Endothelial cell of umbilical vein (primary cell): Measurements from ENCODE around the gene KAZN. TPM values are rescaled to one million over a fixed set of nuclear protein-coding genes. Genes with fewer than 3 reads are reported as not detected.

Source experiments
- BruUV-seq: library from RNA; stranded (reverse); fragments of 400-500 nt; replicated peaks from 2 replicates; lab custom pipeline; 2021; lab: Mats Ljungman, UMichigan
- CTCF ChIA-PET: fragments of 300-600, 350-600 bp; sonication (Branson Sonifier 250); formaldehyde crosslinking; loops from one replicate; lab custom pipeline; 2021; ENCODE audit warnings: antibody characterized with exemption, inconsistent platforms; lab: Charles Lee
- POLR2A ChIA-PET: fragments of 300-600, 350-600 bp; sonication (Branson Sonifier 250); formaldehyde crosslinking; loops from one replicate; lab custom pipeline; 2021; ENCODE audit warnings: antibody characterized with exemption, inconsistent platforms; lab: Charles Lee
- DNase-seq: peaks from one replicate; pipeline ENCODE4 v3.0.0-alpha.2; 2011; ENCODE audit warnings: low read depth, low spot score
- FAIRE-seq: peaks from 2 replicates; lab custom pipeline; 2011; peaks lifted over from hg19 to GRCh38; lab: Jason Lieb, UNC
- H2AFZ ChIP-seq: 2 replicates; pipeline ENCODE4 v1.6.0; 2012; ENCODE audit warnings: low read depth, low read length, control low read depth, inconsistent platforms
- H3K27ac ChIP-seq: 2 replicates; pipeline ENCODE4 v1.5.1; 2011; ENCODE audit warnings: low read depth, mild to moderate bottlenecking, control low read depth, low read length, moderate library complexity; ENCODE audit not compliant: insufficient read depth
- H3K27me3 ChIP-seq, 2 experiments: 2 replicates each; pipeline versions ENCODE4 v1.6.0 to v1.6.1; 2011; ENCODE audit warnings: low read length in 2 of 2, mixed read lengths in 1 of 2; ENCODE audit not compliant: control insufficient read depth in 2 of 2, insufficient read depth in 2 of 2
- H3K36me3 ChIP-seq, 2 experiments: 2 replicates in 1 of 2; 3 replicates in 1 of 2; pipeline ENCODE4 v1.5.1; 2011; ENCODE audit warnings: low read length in 2 of 2, mild to moderate bottlenecking in 1 of 2, moderate library complexity in 1 of 2; ENCODE audit not compliant: control insufficient read depth in 2 of 2, insufficient read depth in 2 of 2; ENCODE audit errors: extremely low read depth in 1 of 2
- H3K4me1 ChIP-seq: 3 replicates; pipeline ENCODE4 v1.5.1; 2011; ENCODE audit warnings: mild to moderate bottlenecking, low read length; ENCODE audit not compliant: control insufficient read depth, insufficient read depth; ENCODE audit errors: extremely low read depth
- H3K4me2 ChIP-seq: 2 replicates; pipeline ENCODE4 v1.6.1; 2011; ENCODE audit warnings: low read length, control low read depth, mixed read lengths; ENCODE audit not compliant: insufficient read depth
- H3K4me3 ChIP-seq, 3 experiments: fragments of 200-600 bp in 1 of 3; sonication (generic), shearing (Covaris generic) in 1 of 3; replicated peaks in 1 of 3; 2 replicates each; pipeline ENCODE4 v1.5.1; 2011 to 2016; ENCODE audit warnings: control low read depth in 3 of 3, low read length in 3 of 3, mild to moderate bottlenecking in 2 of 3, inconsistent platforms in 1 of 3, low read depth in 1 of 3, moderate library complexity in 1 of 3; ENCODE audit not compliant: insufficient read depth in 1 of 3
- H3K79me2 ChIP-seq: 2 replicates; pipeline ENCODE4 v1.6.0; 2012; ENCODE audit warnings: low read length, inconsistent platforms; ENCODE audit not compliant: control insufficient read depth, insufficient read depth
- H3K9ac ChIP-seq: replicated peaks from 2 replicates; pipeline ENCODE3; 2011; ENCODE audit warnings: low read length, control low read depth; ENCODE audit not compliant: insufficient read depth; ENCODE audit errors: extremely low read depth
- H3K9me1 ChIP-seq: replicated peaks from 3 replicates; pipeline ENCODE4 v1.6.0; 2011; ENCODE audit warnings: mild to moderate bottlenecking, low read length; ENCODE audit not compliant: control insufficient read depth, insufficient read depth; ENCODE audit errors: extremely low read depth
- H3K9me3 ChIP-seq: replicated peaks from 2 replicates; pipeline ENCODE4 v1.5.1; 2012; ENCODE audit warnings: low read length, inconsistent platforms; ENCODE audit not compliant: control insufficient read depth, insufficient read depth
- H4K20me1 ChIP-seq: replicated peaks from 2 replicates; pipeline ENCODE3; 2011; ENCODE audit warnings: mild to moderate bottlenecking, low read length; ENCODE audit not compliant: control insufficient read depth, insufficient read depth; ENCODE audit errors: extremely low read depth
- EZH2 ChIP-seq: IDR thresholded peaks from 2 replicates; pipeline ENCODE4 v1.6.1; 2012; ENCODE audit warnings: borderline replicate concordance, low read depth, mild to moderate bottlenecking, moderate library complexity, low read length, inconsistent platforms; ENCODE audit not compliant: severe bottlenecking
- FOS ChIP-seq: IDR thresholded peaks from 2 replicates; pipeline ENCODE4 v1.6.1; 2011; ENCODE audit warnings: mild to moderate bottlenecking, low read length, moderate library complexity, borderline replicate concordance; ENCODE audit not compliant: insufficient read depth
- GATA2 ChIP-seq: IDR thresholded peaks from 2 replicates; pipeline ENCODE4 v1.7.0; 2011; ENCODE audit warnings: low read depth, mild to moderate bottlenecking, moderate library complexity, mixed read lengths, low read length; ENCODE audit not compliant: insufficient read length, insufficient read depth
- JUN ChIP-seq: IDR thresholded peaks from 2 replicates; pipeline ENCODE4 v1.6.1; 2011; ENCODE audit warnings: borderline replicate concordance, low read depth; ENCODE audit not compliant: insufficient read length, insufficient read depth
- MYC ChIP-seq: IDR thresholded peaks from one replicate; pipeline ENCODE4 v1.6.1; 2011; ENCODE audit warnings: mild to moderate bottlenecking, low read depth, low read length
- POLR2A ChIP-seq: IDR thresholded peaks from 2 replicates; pipeline ENCODE4 v1.6.1; 2012; ENCODE audit warnings: low read depth, mild to moderate bottlenecking, control low read depth, low read length
- POLR2AphosphoS5 ChIP-seq: IDR thresholded peaks from 2 replicates; pipeline ENCODE4 v1.6.1; 2012; ENCODE audit warnings: low read depth, mild to moderate bottlenecking, control low read depth, low read length, moderate library complexity; ENCODE audit not compliant: insufficient read depth
- dilution Hi-C: fragments of 300-500 bp; cut with MboI; formaldehyde crosslinking; loops from one replicate; pipeline ENCODE4 v1.15.0; 2019; ENCODE audit warnings: low sequenced_read_pairs; ENCODE audit not compliant: extremely low pct_ligation_motif_present
- intact Hi-C: fragments of 100-400 bp; cut with micrococcal nuclease; formaldehyde crosslinking; loops from one replicate; pipeline ENCODE4 v1.10.0; 2022
- polyA plus RNA-seq, 4 experiments: library from polyadenylated mRNA; depleted of rRNA in 3 of 4; stranded (reverse) in 3 of 4; unstranded in 1 of 4; fragments of >200 nt; gene quantifications; 2 replicates each; pipeline versions ENCODE4 v1.2.1 to v1.2.3, GENCODE V29; 2011 to 2012; ENCODE audit warnings: missing spikeins in 1 of 4
- total RNA-seq: library from RNA; stranded (reverse); gene quantifications from 2 replicates; pipeline ENCODE4 v1.2.3, GENCODE V29; 2021
- TF ChIP-seq, protein P1 (sequence below), 2 donors: IDR thresholded peaks; 1 replicate in 1 of 2; 2 replicates in 1 of 2; pipeline ENCODE4 v1.5.1; 2011; ENCODE audit warnings: low read length in 2 of 2, mild to moderate bottlenecking in 2 of 2, moderate library complexity in 2 of 2, control low read depth in 1 of 2, inconsistent platforms in 1 of 2, low read depth in 1 of 2; ENCODE audit not compliant: insufficient read depth in 1 of 2; ENCODE audit errors: extremely low read depth in 1 of 2
- TF ChIP-seq, protein P2 (sequence below): IDR thresholded peaks from 2 replicates; pipeline ENCODE4 v1.6.1; 2011; ENCODE audit not compliant: insufficient read depth, insufficient read length

The KAZN gene
- total and polyA plus RNA-seq, 2 donors (not counting 3 experiments of a cell fraction or from before 2014, with no cell fraction given) = 1.6 to 5.8 TPM

DNA sequence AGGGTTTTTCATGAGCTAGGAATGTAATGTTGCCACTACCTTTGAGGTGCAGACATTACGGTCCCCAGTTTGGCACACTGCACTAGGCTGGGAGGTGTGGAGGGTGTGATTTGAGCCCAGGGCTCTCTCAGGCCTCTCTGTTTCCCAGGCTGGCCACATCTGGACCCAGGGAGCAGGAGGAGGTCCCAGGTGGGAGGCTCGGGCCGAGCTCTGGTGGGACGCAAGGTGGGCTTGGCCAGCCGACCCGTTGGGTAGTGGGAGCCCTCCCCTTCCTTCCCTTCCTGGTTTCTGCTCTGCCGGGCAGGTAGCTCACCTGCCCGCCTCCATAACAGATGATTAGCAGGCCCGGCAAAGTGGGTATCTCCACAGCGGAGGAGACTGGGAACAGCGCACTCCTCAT is 408.9 kb downstream of the KAZN start:
- H3K4me3 ChIP-seq = no peak overlapping the region
- no peak overlapping the region for H3K9ac ChIP-seq
- no peak for FAIRE-seq
- dilution Hi-C loops (no loop called here), intact Hi-C loops (loop anchor here (10.0 kb wide), 1 partner anchor 407 kb away; no protein-coding TSS in a partner anchor)
- H3K79me2 ChIP-seq = no peaks in the 10 kb centered on the region
- TF ChIP-seq, protein P1, sequence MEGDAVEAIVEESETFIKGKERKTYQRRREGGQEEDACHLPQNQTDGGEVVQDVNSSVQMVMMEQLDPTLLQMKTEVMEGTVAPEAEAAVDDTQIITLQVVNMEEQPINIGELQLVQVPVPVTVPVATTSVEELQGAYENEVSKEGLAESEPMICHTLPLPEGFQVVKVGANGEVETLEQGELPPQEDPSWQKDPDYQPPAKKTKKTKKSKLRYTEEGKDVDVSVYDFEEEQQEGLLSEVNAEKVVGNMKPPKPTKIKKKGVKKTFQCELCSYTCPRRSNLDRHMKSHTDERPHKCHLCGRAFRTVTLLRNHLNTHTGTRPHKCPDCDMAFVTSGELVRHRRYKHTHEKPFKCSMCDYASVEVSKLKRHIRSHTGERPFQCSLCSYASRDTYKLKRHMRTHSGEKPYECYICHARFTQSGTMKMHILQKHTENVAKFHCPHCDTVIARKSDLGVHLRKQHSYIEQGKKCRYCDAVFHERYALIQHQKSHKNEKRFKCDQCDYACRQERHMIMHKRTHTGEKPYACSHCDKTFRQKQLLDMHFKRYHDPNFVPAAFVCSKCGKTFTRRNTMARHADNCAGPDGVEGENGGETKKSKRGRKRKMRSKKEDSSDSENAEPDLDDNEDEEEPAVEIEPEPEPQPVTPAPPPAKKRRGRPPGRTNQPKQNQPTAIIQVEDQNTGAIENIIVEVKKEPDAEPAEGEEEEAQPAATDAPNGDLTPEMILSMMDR (IDR thresholded peaks at IDR 0.05; ENCODE audit: extremely low read depth in 1 of 2, insufficient read depth in 1 of 2, low read depth in 1 of 2, low read length in 2 of 2) = no peak
- TF ChIP-seq EZH2 (no peak), MYC (no peak), POLR2AphosphoS5 (no peak), POLR2A (no peak), JUN (no peak), FOS (no peak), GATA2 (no peak)
- TF ChIP-seq, protein P2, sequence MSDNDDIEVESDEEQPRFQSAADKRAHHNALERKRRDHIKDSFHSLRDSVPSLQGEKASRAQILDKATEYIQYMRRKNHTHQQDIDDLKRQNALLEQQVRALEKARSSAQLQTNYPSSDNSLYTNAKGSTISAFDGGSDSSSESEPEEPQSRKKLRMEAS = no peak
- DNase-seq = no peak
- H3K9me1 ChIP-seq = no peaks in the 10 kb centered on the region
- no peaks in the 10 kb centered on the region for H3K27me3 ChIP-seq
- no TSS peak for BruUV-seq
- H3K4me1 ChIP-seq = peaks cover 26% of the 10 kb centered on the region
- H4K20me1 ChIP-seq = no peaks in the 10 kb centered on the region
- H3K27ac ChIP-seq = peak overlapping the region; percentile 92
- H3K4me2 ChIP-seq = no peak overlapping the region
- H3K36me3 ChIP-seq = no peaks in the 10 kb centered on the region
- ChIA-PET POLR2A (no interaction called here), CTCF (interaction anchor here (1.0 to 3.4 kb wide), 3 partner anchors 20 to 33 kb away, joined by 3 to 26 read pairs (median 4); no protein-coding TSS in a partner anchor)
- no peaks in the 10 kb centered on the region for H3K9me3 ChIP-seq
- no peak overlapping the region for H2AFZ ChIP-seq
